NCI-H187 (cell line): ENCODE measurements around the gene MUCL3.
A peak's percentile ranks its signal among the peaks of the same experiment; 100 is the strongest.
"Not testable (repeated sequence)": the region's sequence is repeated elsewhere in the genome, so short reads cannot be mapped to it uniquely, and the experiment has no call there.

Experiments used
- DNase-seq, 2 experiments: peaks; one replicate each; lab custom pipeline; 2025; lab: John Stamatoyannopoulos, UW

Gene MUCL3

GRCh38 chr6:30940361-30940986, at the start of gene MUCL3:
Gene MUCL3 (plus strand): TSS chr6:30940973. CDS start chr6:30941000, 27 bp downstream.
- DNase-seq: no peak

GRCh38 chr6:30891450-30891723, 49.4 kb upstream of the MUCL3 start:
- no peak for DNase-seq

GRCh38 chr6:30891816-30892538, 48.8 kb upstream of the MUCL3 start:
- no peak for DNase-seq

- DNase-seq: no peak
Observed at GRCh38 chr6:30893001-30893591, 47.7 kb upstream of the MUCL3 start.

GRCh38 chr6:30893666-30894065, 47.1 kb upstream of the MUCL3 start:
- no peak for DNase-seq

GRCh38 chr6:30894381-30894780, 46.4 kb upstream of the MUCL3 start:
- DNase-seq: no peak

GRCh38 chr6:30894935-30895334, 45.8 kb upstream of the MUCL3 start:
- no peak for DNase-seq

GRCh38 chr6:30895343-30895742, 45.4 kb upstream of the MUCL3 start:
- DNase-seq: no peak

- no peak for DNase-seq
Observed at GRCh38 chr6:30896541-30896940, 44.2 kb upstream of the MUCL3 start.

- DNase-seq: no peak
Observed at GRCh38 chr6:30897882-30898281, 42.9 kb upstream of the MUCL3 start.

GRCh38 chr6:30898750-30899360, 41.9 kb upstream of the MUCL3 start:
- DNase-seq: no peak

- DNase-seq: no peak
Observed at GRCh38 chr6:30900863-30901417, 39.8 kb upstream of the MUCL3 start.

- no peak for DNase-seq
Observed at GRCh38 chr6:30901436-30901835, 39.3 kb upstream of the MUCL3 start.

- not testable (repeated sequence) for DNase-seq
Observed at GRCh38 chr6:30902196-30902595, 38.6 kb upstream of the MUCL3 start.

- DNase-seq: no peak
Observed at GRCh38 chr6:30902709-30903108, 38.1 kb upstream of the MUCL3 start.

- DNase-seq: no peak
Observed at GRCh38 chr6:30903236-30903635, 37.5 kb upstream of the MUCL3 start.

- DNase-seq: not testable (repeated sequence)
Observed at GRCh38 chr6:30907290-30907757, 33.4 kb upstream of the MUCL3 start.

GRCh38 chr6:30907758-30908591, 32.8 kb upstream of the MUCL3 start, which contains the start of gene GTF2H4:
Gene GTF2H4 (plus strand): TSS chr6:30908207.
- peak; percentile 89 to 96 for DNase-seq

- no peak for DNase-seq
Observed at GRCh38 chr6:30908700-30909099, 32.1 kb upstream of the MUCL3 start.

- not testable (repeated sequence) for DNase-seq
Observed at GRCh38 chr6:30910473-30910872, 30.3 kb upstream of the MUCL3 start.

GRCh38 chr6:30912746-30913520, 27.8 kb upstream of the MUCL3 start:
- no peak for DNase-seq
